ENCODE results near the gene DOCK9.

The DOCK9 gene

GRCh38 chr13:98990701-98991100, 12.8 kb upstream of the DOCK9 start:
- TF ChIP-seq CTCF (IDR thresholded peaks at IDR 0.05): no peak
- H3K9me3 ChIP-seq: no peaks in the 10 kb centered on the region
- no peak for DNase-seq
- H3K27ac ChIP-seq: no peak overlapping the region
- H3K27me3 ChIP-seq: no peaks in the 10 kb centered on the region
- intact Hi-C loops (cut with DNase I; ENCODE audit: low total_unique reads): no loop called here
- no peaks in the 10 kb centered on the region for H3K36me3 ChIP-seq
- no peak overlapping the region for H3K4me3 ChIP-seq
- peaks cover 0 to 4% (median 0%) of the 10 kb centered on the region in 4 donors for H3K4me1 ChIP-seq

- no peaks in the 10 kb centered on the region for H3K36me3 ChIP-seq
- no peak for TF ChIP-seq CTCF (IDR thresholded peaks at IDR 0.05)
- DNase-seq: no peak
- no peaks in the 10 kb centered on the region for H3K9me3 ChIP-seq
- intact Hi-C loops (cut with DNase I; ENCODE audit: low total_unique reads): no loop called here
- H3K4me1 ChIP-seq: peaks cover 0 to 8% (median 0%) of the 10 kb centered on the region in 4 donors
- no peak overlapping the region for H3K4me3 ChIP-seq
- no peaks in the 10 kb centered on the region for H3K27me3 ChIP-seq
- H3K27ac ChIP-seq: no peak overlapping the region
These were observed 11.8 kb upstream of the DOCK9 start for GRCh38 chr13:98989469-98990235.

GRCh38 chr13:98988780-98989179, 10.9 kb upstream of the DOCK9 start:
- no peak for TF ChIP-seq CTCF (IDR thresholded peaks at IDR 0.05)
- Histone ChIP-seq H3K27ac (no peak overlapping the region), H3K36me3 (no peaks in the 10 kb centered on the region), H3K27me3 (no peaks in the 10 kb centered on the region), H3K4me3 (no peak overlapping the region), H3K4me1 (peaks cover 0 to 8% (median 0%) of the 10 kb centered on the region in 4 donors), H3K9me3 (no peaks in the 10 kb centered on the region)
- no peak for DNase-seq
- intact Hi-C loops (cut with DNase I; ENCODE audit: low total_unique reads): no loop called here

GRCh38 chr13:98988277-98988676, 10.4 kb upstream of the DOCK9 start:
- H3K4me1 ChIP-seq: peaks cover 0 to 8% (median 0%) of the 10 kb centered on the region in 4 donors
- DNase-seq: no peak
- intact Hi-C loops (cut with DNase I; ENCODE audit: low total_unique reads): no loop called here
- no peak for TF ChIP-seq CTCF (IDR thresholded peaks at IDR 0.05)
- H3K9me3 ChIP-seq: no peaks in the 10 kb centered on the region
- H3K27me3 ChIP-seq: no peaks in the 10 kb centered on the region
- no peak overlapping the region for H3K27ac ChIP-seq
- H3K36me3 ChIP-seq: no peaks in the 10 kb centered on the region
- H3K4me3 ChIP-seq: no peak overlapping the region

- TF ChIP-seq CTCF (IDR thresholded peaks at IDR 0.05): no peak
- no peak overlapping the region for H3K27ac ChIP-seq
- no peaks in the 10 kb centered on the region for H3K27me3 ChIP-seq
- DNase-seq: no peak
- no peaks in the 10 kb centered on the region for H3K36me3 ChIP-seq
- no peak overlapping the region for H3K4me3 ChIP-seq
- intact Hi-C loops (cut with DNase I; ENCODE audit: low total_unique reads): no loop called here
- H3K9me3 ChIP-seq: no peaks in the 10 kb centered on the region
- H3K4me1 ChIP-seq: peaks cover 0 to 8% (median 0%) of the 10 kb centered on the region in 4 donors
These were observed 9.4 kb upstream of the DOCK9 start for GRCh38 chr13:98987275-98987674.

Measured in tibial artery (tissue), 4 donors.